ENCODE data around the gene DNAJB14. TPM values are rescaled to one million over a fixed set of nuclear protein-coding genes. Genes with fewer than 3 reads are reported as not detected.

DNAJB14 gene
- polyA plus RNA-seq, 2 donors = 6.4 to 7.0 TPM

DNA sequence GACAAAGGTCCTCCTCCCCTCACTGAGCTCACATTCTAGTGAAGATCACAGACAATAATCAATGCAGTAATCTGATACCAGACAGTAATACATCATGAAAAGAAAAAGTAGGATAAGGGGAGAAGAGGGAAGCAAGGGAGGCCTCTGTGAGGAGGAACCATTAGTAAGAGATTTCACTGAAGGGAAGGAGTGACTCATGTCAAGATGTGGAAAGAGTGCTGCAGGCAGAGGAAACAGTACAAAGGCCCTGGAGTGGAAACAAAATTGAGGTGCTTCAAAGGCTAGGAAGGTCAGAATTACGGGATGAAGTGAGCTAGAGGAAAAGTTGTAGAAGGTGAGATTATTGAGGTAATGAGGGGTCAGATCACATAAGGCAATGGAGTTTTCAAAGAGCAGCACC is 90.3 kb downstream of the DNAJB14 start:
- Histone ChIP-seq H3K27ac (ENCODE audit: low read depth in 2 of 2, low read length in 1 of 2) (no peak overlapping the region), H3K4me1 (ENCODE audit: control insufficient read depth in 2 of 2, insufficient read depth in 2 of 2, low read length in 1 of 2) (peaks cover 0 to 3% of the 10 kb centered on the region in 2 donors), H3K9me3 (ENCODE audit: control insufficient read depth in 2 of 2, insufficient read depth in 1 of 2, low read depth in 1 of 2, low read length in 1 of 2) (no peaks in the 10 kb centered on the region), H3K36me3 (ENCODE audit: control insufficient read depth in 2 of 2, insufficient read depth in 2 of 2, low read length in 1 of 2) (peaks cover 0 to 8% of the 10 kb centered on the region in 2 donors), H3K4me3 (ENCODE audit: low read depth in 1 of 2, low read length in 2 of 2) (no peak overlapping the region), H3K27me3 (ENCODE audit: control insufficient read depth in 1 of 2, insufficient read depth in 2 of 2, low read length in 2 of 2) (no peaks in the 10 kb centered on the region)
- WGBS, 2 donors = 34 to 56% methylated on average over 1 of the region's 1 CpG

DNA sequence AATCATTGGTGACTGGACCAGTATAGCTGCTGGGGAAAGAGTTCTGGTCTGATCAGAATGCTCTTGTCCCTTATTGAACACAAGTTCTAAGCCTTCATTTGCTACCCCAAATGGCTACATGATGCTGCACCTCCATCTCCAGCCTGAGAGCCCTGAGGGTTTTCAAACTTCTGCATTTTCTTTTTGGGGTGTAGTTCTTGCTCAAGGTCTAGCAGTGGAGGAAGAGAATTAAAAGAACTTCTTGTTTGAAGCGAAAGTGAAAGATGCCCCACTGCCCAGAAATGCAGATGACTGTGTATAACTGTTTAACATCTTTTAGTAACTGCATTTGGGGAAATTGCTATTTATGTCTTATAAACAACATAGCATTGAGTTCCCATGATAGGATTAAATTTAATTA is 90.7 kb downstream of the DNAJB14 start:
- peaks cover 0 to 3% of the 10 kb centered on the region in 2 donors for H3K4me1 ChIP-seq (ENCODE audit: control insufficient read depth in 2 of 2, insufficient read depth in 2 of 2, low read length in 1 of 2)
- H3K27me3 ChIP-seq (ENCODE audit: control insufficient read depth in 1 of 2, insufficient read depth in 2 of 2, low read length in 2 of 2) = no peaks in the 10 kb centered on the region
- H3K4me3 ChIP-seq (ENCODE audit: low read depth in 1 of 2, low read length in 2 of 2) = no peak overlapping the region
- 64 to 76% methylated on average over 1 of the region's 1 CpG for WGBS, 2 donors
- peaks cover 0 to 8% of the 10 kb centered on the region in 2 donors for H3K36me3 ChIP-seq (ENCODE audit: control insufficient read depth in 2 of 2, insufficient read depth in 2 of 2, low read length in 1 of 2)
- H3K9me3 ChIP-seq (ENCODE audit: control insufficient read depth in 2 of 2, insufficient read depth in 1 of 2, low read depth in 1 of 2, low read length in 1 of 2) = no peaks in the 10 kb centered on the region
- no peak overlapping the region for H3K27ac ChIP-seq (ENCODE audit: low read depth in 2 of 2, low read length in 1 of 2)

DNA sequence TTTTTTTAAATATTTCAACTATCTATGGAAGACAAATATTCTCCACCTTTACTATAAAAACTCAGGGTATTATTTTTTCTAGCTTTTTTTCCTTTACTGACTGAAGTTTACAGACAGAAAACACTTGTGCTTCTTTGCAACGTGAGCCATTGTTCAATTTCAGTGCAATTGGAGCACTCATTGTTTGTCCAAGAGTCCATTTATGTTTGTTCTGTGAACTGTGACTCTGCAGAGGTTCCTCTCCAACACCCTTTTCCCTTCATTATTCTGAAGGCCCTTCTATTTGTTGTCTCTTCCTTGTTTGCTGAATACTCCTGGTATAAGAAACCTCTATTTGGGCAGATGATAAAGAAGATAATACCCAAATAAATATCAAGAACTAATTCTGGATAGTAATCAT is 92.4 kb downstream of the DNAJB14 start:
- 74 to 83% methylated on average over 1 of the region's 1 CpG for WGBS, 2 donors
- Histone ChIP-seq H3K4me3 (ENCODE audit: low read depth in 1 of 2, low read length in 2 of 2) (no peak overlapping the region), H3K4me1 (ENCODE audit: control insufficient read depth in 2 of 2, insufficient read depth in 2 of 2, low read length in 1 of 2) (no peaks in the 10 kb centered on the region), H3K9me3 (ENCODE audit: control insufficient read depth in 2 of 2, insufficient read depth in 1 of 2, low read depth in 1 of 2, low read length in 1 of 2) (no peaks in the 10 kb centered on the region), H3K27me3 (ENCODE audit: control insufficient read depth in 1 of 2, insufficient read depth in 2 of 2, low read length in 2 of 2) (no peaks in the 10 kb centered on the region), H3K27ac (ENCODE audit: low read depth in 2 of 2, low read length in 1 of 2) (no peak overlapping the region), H3K36me3 (ENCODE audit: control insufficient read depth in 2 of 2, insufficient read depth in 2 of 2, low read length in 1 of 2) (peaks cover 0 to 3% of the 10 kb centered on the region in 2 donors)

- WGBS, 2 donors = 82 to 88% methylated on average over 3 of the region's 3 CpGs
- no peak overlapping the region for H3K27ac ChIP-seq (ENCODE audit: low read depth in 2 of 2, low read length in 1 of 2)
- H3K9me3 ChIP-seq (ENCODE audit: control insufficient read depth in 2 of 2, insufficient read depth in 1 of 2, low read depth in 1 of 2, low read length in 1 of 2) = no peaks in the 10 kb centered on the region
- no peak overlapping the region for H3K4me3 ChIP-seq (ENCODE audit: low read depth in 1 of 2, low read length in 2 of 2)
- peaks cover 0 to 3% of the 10 kb centered on the region in 2 donors for H3K36me3 ChIP-seq (ENCODE audit: control insufficient read depth in 2 of 2, insufficient read depth in 2 of 2, low read length in 1 of 2)
- H3K27me3 ChIP-seq (ENCODE audit: control insufficient read depth in 1 of 2, insufficient read depth in 2 of 2, low read length in 2 of 2) = no peaks in the 10 kb centered on the region
- no peaks in the 10 kb centered on the region for H3K4me1 ChIP-seq (ENCODE audit: control insufficient read depth in 2 of 2, insufficient read depth in 2 of 2, low read length in 1 of 2)
These were observed 93.2 kb downstream of the DNAJB14 start for GRCh38 chr4:99853190-99853589.

DNA sequence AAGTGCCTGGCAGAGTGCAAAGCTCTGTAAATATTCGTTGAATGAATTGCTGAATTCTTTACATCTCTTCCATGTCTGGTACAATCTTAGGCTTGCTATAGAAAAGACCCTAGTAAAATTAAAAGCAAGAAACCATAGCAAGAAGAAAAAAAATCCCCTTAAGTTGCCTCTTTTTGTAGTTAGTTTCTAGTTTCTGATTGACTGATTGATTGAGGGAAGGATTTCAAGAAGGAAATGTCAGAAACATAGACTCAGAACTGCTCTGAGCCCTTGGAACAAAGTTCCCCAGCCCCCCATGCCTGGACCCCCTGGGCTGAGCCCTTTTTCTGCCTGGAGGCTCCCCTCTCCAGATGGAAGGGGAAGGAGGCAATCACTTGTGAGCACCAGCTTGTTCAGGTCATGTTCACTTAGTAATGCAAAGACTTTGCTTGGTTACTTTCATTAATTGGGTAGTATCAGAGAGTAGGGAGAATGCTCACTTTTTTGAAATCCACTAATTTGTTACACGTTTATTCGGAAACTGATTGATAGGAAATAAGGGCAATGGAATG is 94.1 kb downstream of the DNAJB14 start:
- H3K4me1 ChIP-seq (ENCODE audit: control insufficient read depth in 2 of 2, insufficient read depth in 2 of 2, low read length in 1 of 2) = no peaks in the 10 kb centered on the region
- WGBS, 2 donors = 76 to 85% methylated on average over 3 of the region's 3 CpGs
- H3K9me3 ChIP-seq (ENCODE audit: control insufficient read depth in 2 of 2, insufficient read depth in 1 of 2, low read depth in 1 of 2, low read length in 1 of 2) = no peaks in the 10 kb centered on the region
- no peak overlapping the region for H3K27ac ChIP-seq (ENCODE audit: low read depth in 2 of 2, low read length in 1 of 2)
- H3K36me3 ChIP-seq (ENCODE audit: control insufficient read depth in 2 of 2, insufficient read depth in 2 of 2, low read length in 1 of 2) = peaks cover 0 to 3% of the 10 kb centered on the region in 2 donors
- H3K4me3 ChIP-seq (ENCODE audit: low read depth in 1 of 2, low read length in 2 of 2) = no peak overlapping the region
- no peaks in the 10 kb centered on the region for H3K27me3 ChIP-seq (ENCODE audit: control insufficient read depth in 1 of 2, insufficient read depth in 2 of 2, low read length in 2 of 2)

GRCh38 chr4:99848591-99849001 is 97.8 kb downstream of the DNAJB14 start:
- 86 to 90% methylated on average over 4 of the region's 4 CpGs for WGBS, 2 donors
- Histone ChIP-seq H3K27me3 (ENCODE audit: control insufficient read depth in 1 of 2, insufficient read depth in 2 of 2, low read length in 2 of 2) (no peaks in the 10 kb centered on the region), H3K9me3 (ENCODE audit: control insufficient read depth in 2 of 2, insufficient read depth in 1 of 2, low read depth in 1 of 2, low read length in 1 of 2) (no peaks in the 10 kb centered on the region), H3K4me1 (ENCODE audit: control insufficient read depth in 2 of 2, insufficient read depth in 2 of 2, low read length in 1 of 2) (no peaks in the 10 kb centered on the region), H3K27ac (ENCODE audit: low read depth in 2 of 2, low read length in 1 of 2) (no peak overlapping the region), H3K36me3 (ENCODE audit: control insufficient read depth in 2 of 2, insufficient read depth in 2 of 2, low read length in 1 of 2) (no peaks in the 10 kb centered on the region), H3K4me3 (ENCODE audit: low read depth in 1 of 2, low read length in 2 of 2) (no peak overlapping the region)

GRCh38 chr4:99847362-99847976 is 98.9 kb downstream of the DNAJB14 start:
- H3K36me3 ChIP-seq (ENCODE audit: control insufficient read depth in 2 of 2, insufficient read depth in 2 of 2, low read length in 1 of 2) = no peaks in the 10 kb centered on the region
- 77 to 89% methylated on average over 10 of the region's 10 CpGs for WGBS, 2 donors
- H3K27ac ChIP-seq (ENCODE audit: low read depth in 2 of 2, low read length in 1 of 2) = no peak overlapping the region
- H3K27me3 ChIP-seq (ENCODE audit: control insufficient read depth in 1 of 2, insufficient read depth in 2 of 2, low read length in 2 of 2) = no peaks in the 10 kb centered on the region
- H3K4me1 ChIP-seq (ENCODE audit: control insufficient read depth in 2 of 2, insufficient read depth in 2 of 2, low read length in 1 of 2) = no peaks in the 10 kb centered on the region
- H3K4me3 ChIP-seq (ENCODE audit: low read depth in 1 of 2, low read length in 2 of 2) = no peak overlapping the region
- H3K9me3 ChIP-seq (ENCODE audit: control insufficient read depth in 2 of 2, insufficient read depth in 1 of 2, low read depth in 1 of 2, low read length in 1 of 2) = no peaks in the 10 kb centered on the region

GRCh38 chr4:99846891-99847290 is 99.5 kb downstream of the DNAJB14 start:
- no peaks in the 10 kb centered on the region for H3K27me3 ChIP-seq (ENCODE audit: control insufficient read depth in 1 of 2, insufficient read depth in 2 of 2, low read length in 2 of 2)
- no peak overlapping the region for H3K4me3 ChIP-seq (ENCODE audit: low read depth in 1 of 2, low read length in 2 of 2)
- no peaks in the 10 kb centered on the region for H3K36me3 ChIP-seq (ENCODE audit: control insufficient read depth in 2 of 2, insufficient read depth in 2 of 2, low read length in 1 of 2)
- H3K9me3 ChIP-seq (ENCODE audit: control insufficient read depth in 2 of 2, insufficient read depth in 1 of 2, low read depth in 1 of 2, low read length in 1 of 2) = no peaks in the 10 kb centered on the region
- H3K4me1 ChIP-seq (ENCODE audit: control insufficient read depth in 2 of 2, insufficient read depth in 2 of 2, low read length in 1 of 2) = no peaks in the 10 kb centered on the region
- H3K27ac ChIP-seq (ENCODE audit: low read depth in 2 of 2, low read length in 1 of 2) = no peak overlapping the region
- 60 to 70% methylated on average over 1 of the region's 1 CpG for WGBS, 2 donors

All from esophagus (tissue), 2 donors.